ENCODE data around the gene SCD.
"Not testable (repeated sequence)": the region's sequence is repeated elsewhere in the genome, so short reads cannot be mapped to it uniquely, and the experiment has no call there.

The SCD gene

GRCh38 chr10:100362570-100363496 lies 15.8 kb downstream of the SCD start:
- DNase-seq, result no peak

DNA sequence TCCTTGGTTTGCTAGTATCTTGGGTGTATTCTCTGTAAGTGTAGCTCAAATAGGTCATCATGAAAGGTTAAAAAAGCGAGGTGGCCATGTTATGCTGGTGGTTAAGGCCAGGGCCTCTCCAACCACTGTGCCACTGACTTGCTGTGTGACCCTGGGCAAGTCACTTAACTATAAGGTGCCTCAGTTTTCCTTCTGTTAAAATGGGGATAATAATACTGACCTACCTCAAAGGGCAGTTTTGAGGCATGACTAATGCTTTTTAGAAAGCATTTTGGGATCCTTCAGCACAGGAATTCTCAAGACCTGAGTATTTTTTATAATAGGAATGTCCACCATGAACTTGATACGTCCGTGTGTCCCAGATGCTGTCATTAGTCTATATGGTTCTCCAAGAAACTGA lies 17.1 kb downstream of the SCD start:
- DNase-seq, result no peak

DNA sequence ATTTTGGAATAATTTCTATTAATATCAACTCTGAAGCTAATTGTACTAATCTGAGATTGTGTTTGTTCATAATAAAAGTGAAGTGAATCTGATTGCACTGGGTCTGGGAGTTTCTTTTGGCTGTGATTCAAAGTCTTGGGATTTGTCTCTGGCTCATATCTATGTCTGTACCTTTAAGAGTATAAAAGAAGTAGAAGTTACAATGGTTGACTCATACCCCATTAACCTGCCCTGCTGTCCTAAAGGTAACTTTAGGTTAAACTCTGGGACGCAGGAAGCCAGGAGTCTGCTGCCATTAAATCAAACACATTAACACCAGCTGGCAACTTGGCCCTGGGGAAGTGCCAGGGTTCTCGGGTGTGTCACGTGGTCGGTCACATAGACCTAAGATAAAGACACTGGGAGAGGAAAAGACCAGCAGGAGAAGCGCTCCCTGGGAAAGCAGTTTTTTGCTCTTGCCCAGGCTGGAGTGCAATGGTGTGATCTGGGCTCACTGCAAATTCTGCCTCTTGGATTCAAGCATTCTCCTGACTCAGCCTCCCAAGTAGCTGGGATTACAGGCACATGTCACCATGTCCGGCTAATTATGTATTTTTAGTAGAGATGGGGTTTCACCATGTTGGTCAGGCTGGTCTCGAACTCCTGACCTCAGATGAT lies 17.8 kb downstream of the SCD start:
- DNase-seq, result no peak

- DNase-seq, result no peak
Measured at GRCh38 chr10:100368721-100369120, 21.7 kb downstream of the SCD start.

GRCh38 chr10:100370714-100371481 lies 23.9 kb downstream of the SCD start:
- DNase-seq, result peak; percentile 37

DNA sequence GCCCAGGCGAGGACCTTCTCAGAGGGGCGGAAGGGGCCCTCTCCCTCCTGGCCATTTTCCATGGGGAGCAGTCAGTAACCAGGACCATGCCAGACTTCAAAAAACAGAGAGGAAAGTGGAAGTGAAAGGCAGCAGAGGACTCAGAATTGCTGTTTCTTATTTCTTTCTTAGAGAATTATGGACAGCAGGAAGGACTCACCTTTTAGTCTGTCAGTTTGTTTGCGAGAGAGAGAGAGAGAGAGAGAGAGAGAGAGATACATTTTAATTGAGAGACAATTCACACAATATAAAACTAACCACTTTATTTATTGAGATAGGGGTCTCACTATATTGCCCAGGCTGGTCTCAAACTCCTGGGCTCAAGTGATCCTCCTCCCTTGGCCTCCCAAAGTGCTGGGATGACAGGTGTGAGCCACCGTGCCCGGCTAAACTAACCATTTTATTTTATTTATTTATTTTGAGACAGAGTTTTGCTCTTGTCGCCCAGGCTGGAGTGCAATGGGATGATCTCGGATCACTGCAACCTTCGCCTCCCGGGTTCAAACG lies 24.5 kb downstream of the SCD start:
- no peak for DNase-seq

GRCh38 chr10:100372415-100373297 lies 25.6 kb downstream of the SCD start:
- no peak for DNase-seq

DNA sequence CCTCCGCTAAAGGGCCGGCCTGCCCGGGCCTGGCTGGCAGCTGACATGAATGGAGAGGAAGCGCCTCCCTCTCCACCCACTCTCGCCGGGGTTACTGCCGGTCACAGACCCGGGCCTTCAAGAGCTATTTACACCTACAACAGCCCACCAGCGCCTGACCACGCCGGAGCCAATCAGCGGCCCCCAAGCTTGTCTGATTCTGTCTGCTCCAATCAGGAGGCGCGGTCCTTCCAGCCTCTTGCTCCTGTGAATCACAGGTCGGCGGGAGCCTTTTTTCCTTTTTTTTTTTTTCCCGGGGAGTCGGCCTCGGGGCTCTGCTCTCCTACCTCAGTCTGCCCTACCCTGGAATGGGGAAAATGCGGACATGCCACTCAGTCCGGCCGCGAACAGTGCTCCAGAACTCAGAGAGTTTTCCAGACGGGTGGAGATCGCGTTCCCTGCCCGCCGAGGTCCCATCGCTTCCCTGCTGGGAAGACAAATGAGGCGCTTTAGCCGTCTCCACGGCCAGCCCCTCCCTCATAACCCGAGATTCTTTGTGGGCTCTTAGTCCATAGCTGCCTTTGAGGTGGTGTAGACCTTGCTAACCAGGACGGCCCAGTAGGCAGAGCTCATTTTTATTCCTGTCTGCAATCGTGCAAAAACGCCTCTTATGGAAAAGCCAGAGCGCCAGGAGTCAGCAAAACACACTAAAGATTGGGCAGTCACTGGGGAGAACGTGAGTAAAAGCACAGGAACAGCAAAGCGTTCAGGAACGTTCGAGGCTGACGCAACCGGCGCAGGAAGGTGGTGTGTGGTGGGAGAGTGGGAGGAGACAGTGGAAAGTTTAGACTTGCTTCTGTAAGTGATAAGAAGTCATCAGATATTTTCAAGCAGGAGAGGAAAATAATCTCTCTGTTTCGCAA lies 26.5 kb downstream of the SCD start:
- peak; percentile 80 to 85 for DNase-seq

DNA sequence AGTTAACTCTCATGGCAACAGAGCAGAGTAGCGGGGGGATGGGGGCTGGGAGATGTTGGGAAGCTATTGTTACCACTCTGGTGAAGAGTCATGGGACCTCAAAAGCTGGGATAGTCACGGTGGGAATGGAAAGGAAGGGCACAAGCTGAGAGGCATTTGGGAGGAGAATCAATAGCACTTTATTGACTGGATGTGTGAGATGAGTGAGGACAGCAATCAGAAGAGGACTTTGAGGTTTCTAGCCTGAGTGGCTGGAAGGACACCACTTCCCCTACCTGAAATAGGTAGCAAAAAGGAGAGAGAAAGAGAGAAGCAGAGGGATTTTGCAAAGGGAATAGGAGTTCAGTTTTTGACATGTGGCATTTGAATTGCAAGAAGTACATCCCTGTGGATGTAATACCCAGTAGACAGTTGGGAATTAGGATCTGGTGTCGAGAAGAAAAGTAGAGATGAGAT lies 27.2 kb downstream of the SCD start:
- no peak for DNase-seq

DNA sequence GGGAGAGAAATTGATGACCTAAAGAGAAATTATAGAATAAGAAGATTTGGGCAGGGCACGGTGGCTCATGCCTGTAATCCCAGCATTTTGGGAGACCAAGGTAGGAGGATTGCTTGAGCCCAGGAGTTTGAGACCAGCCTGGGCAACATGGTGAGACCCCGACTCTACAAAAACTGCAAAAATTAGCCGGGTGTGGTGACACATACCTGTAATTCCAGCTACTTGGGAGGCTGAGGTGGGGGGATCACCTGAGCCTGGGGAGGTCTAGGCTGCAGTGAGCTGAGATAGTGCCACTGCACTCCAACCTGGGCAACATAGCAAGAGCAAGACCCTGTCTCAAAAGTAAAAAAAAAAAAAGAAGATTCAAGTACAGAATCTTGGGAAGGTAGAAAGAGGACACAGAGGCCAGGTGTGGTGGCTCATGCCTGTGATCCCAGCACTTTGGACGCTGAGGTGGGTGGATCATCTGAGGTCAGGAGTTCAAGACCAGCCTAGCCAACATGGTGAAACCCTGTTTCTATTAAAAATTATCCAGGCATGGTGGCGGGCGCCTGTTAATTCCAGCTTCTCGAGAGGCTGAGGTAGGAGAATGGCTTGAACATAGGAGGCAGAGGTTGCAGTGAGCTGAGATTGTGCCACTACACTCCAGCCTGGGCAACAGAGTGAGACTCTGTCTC lies 27.8 kb downstream of the SCD start:
- not testable (repeated sequence) for DNase-seq

- not testable (repeated sequence) for DNase-seq
Measured at GRCh38 chr10:100376656-100377055, 29.6 kb downstream of the SCD start.

- no peak for DNase-seq
Measured at GRCh38 chr10:100377830-100378229, 30.8 kb downstream of the SCD start.

GRCh38 chr10:100380400-100380799 lies 33.4 kb downstream of the SCD start:
- DNase-seq, result no peak

- DNase-seq, result no peak
Measured at GRCh38 chr10:100382553-100382952, 35.5 kb downstream of the SCD start.

DNA sequence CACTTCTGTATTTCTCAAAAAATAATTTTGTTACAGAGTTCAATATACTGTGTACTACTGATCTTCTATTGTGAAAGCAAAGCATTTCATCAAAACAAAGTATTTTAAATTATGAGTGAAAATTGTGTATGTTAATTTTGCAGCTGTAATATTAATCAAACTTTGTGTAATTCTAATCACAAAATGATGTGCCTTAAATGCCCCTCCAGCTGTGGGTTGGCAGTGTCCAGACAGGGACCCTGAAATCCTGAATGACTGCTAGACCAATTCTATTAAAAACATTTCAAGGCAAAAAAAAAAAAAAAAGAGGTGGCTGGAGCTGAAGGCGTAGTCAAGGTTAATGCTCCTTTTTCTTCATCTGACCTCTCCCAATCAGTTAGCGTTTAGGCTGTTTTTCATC lies 36.2 kb downstream of the SCD start:
- DNase-seq, result no peak

DNA sequence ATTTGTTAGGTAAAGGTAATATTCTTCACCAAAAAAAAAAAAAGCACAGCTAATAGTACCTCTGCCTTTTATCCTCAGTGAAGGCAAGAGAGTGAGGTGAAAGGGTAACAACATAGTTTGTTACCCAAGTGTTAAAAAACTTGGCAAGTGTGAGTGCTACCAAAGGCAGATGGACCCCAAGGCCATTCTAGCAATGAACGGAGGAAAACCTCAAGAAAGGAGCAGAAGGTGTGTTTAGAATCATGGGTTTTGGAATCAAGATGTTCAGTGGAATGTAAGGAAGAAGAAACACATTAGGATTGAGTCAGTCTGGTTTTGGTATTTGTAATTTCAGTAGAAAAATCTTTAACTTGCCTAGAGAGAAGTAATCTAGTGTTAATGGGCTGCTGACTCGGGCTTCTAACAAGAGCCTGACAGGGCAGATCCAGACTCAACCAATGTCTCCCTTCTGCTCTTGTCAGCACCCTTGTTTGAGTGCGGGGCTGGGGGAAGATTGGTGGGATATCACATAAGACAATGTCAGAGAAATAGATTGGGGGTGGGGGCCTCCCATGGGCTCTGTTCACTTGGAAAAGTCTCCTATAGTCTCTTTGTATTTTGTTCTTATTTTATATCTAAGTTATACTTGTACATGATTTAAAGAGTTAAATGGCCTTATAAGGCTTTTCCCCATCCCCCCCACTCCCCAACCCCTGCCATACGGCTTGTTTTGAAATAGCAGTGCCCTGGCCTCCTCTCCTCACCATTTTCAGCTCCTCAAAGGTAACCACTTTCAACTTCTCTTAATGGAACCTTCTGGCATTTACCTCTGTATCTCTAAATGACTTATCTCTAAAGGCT lies 44.4 kb downstream of the SCD start:
- DNase-seq, result no peak

DNA sequence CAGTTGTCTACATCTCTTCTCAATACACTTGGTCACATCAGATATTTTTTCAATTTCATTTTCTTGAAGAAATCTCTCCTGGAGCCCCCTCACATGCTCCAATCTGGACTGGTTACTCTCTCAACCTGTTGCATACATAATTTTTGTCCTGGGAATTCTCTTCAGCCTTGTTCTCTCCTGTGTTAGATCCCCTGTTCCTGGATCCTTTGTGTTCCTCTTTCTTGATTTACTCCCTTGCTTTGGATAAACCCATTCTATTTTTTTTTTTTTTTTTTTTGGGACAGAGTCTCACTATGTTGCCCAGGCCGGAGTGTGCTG lies 45.6 kb downstream of the SCD start:
- DNase-seq, result no peak

DNA sequence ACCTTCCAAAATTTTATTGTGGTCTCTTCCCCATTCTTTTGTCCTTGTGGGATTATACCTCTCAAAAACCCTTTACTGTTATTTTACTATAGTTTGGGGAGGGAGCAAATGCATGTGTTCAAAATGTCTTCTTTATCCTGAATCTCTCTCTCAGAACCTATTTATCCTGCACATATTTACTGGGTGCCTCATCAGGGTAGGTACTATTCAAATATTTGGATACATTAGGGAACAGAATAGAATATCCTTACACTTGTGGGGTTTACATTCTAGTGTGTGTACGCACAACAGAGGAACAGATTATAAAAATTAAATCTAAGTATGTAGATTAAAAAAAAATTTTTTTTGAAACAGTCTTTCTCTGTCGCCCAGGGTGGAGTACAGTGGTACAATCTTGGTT lies 48.6 kb downstream of the SCD start:
- DNase-seq, result no peak

- DNase-seq, result no peak
Measured at GRCh38 chr10:100396605-100397004, 49.6 kb downstream of the SCD start.
